ENCODE data around the gene LRRC9. TPM values are rescaled to one million over a fixed set of nuclear protein-coding genes. Genes with fewer than 3 reads are reported as not detected.

Gene LRRC9
- polyA plus RNA-seq, 1 of the 3 experiments (the other 2 are of a cell fraction): not detected

- Histone ChIP-seq H3K79me2 (ENCODE audit: insufficient read depth) (no peaks in the 10 kb centered on the region), H2AFZ (ENCODE audit: low read depth) (no peak overlapping the region), H3K4me1 (ENCODE audit: control insufficient read depth in 1 of 2, insufficient read depth in 2 of 2, low read depth in 1 of 2, low read length in 1 of 2) (no peaks in the 10 kb centered on the region), H3K4me3 (ENCODE audit: low read depth in 2 of 2, low read length in 1 of 2) (no peak overlapping the region), H4K20me1 (ENCODE audit: insufficient read depth) (no peaks in the 10 kb centered on the region), H3K36me3 (replicated peaks in 1 of 2; ENCODE audit: control insufficient read depth in 1 of 2, insufficient read depth in 2 of 2, low read length in 1 of 2) (no peaks in the 10 kb centered on the region), H3K9me2 (no peaks in the 10 kb centered on the region), H3K27me3 (ENCODE audit: insufficient read depth) (no peaks in the 10 kb centered on the region), H3F3A (replicated peaks; ENCODE audit: insufficient read depth) (no peaks in the 10 kb centered on the region), H3K9ac (no peak overlapping the region), H3K9me3 (no peaks in the 10 kb centered on the region), H3K4me2 (no peak overlapping the region), H3K27ac (ENCODE audit: low read depth in 2 of 2, low read length in 1 of 2) (no peak overlapping the region)
- no peak for DNase-seq
- TF ChIP-seq GABPA (IDR thresholded peaks at IDR 0.05; ENCODE audit: low read depth) (no peak), SIN3A (IDR thresholded peaks at IDR 0.05; ENCODE audit: borderline replicate concordance, low read depth, low read length) (no peak), FOXJ3 (CRISPR knock-in tag; IDR thresholded peaks at IDR 0.05) (no peak)
- ChIA-PET CTCF (interaction anchor here (0.7 to 1.4 kb wide), 2 partner anchors 111 to 216 kb away, joined by 3 read pairs; no protein-coding TSS in a partner anchor), POLR2A (no interaction called here)
- 38% methylated on average over 2 of the region's 2 CpGs for WGBS (ENCODE audit: low lambda C conversion rate)
Observed at GRCh38 chr14:59969319-59969718, 49.4 kb downstream of the LRRC9 start.

DNA sequence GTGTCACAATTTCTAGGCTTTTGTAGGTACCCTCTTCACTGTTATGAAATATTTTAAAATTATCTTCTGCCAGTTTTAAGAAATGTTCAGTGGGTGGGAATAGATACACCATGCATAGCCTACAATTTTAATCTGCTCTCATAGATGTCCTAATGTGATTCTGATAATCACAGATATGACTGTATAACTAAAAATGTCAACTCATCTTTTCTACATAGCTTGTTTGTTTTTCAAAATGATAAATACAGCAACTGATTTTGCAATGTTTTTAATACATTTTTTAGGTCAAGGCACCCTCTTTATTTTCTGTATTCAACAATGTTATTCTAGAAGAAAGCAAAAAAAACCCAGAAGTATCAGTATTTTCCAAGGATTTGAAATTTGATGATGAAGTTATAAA, 61.6 kb downstream of the LRRC9 start:
- Histone ChIP-seq H4K20me1 (ENCODE audit: insufficient read depth) (no peaks in the 10 kb centered on the region), H3K9me3 (no peaks in the 10 kb centered on the region), H3K27ac (ENCODE audit: low read depth in 2 of 2, low read length in 1 of 2) (no peak overlapping the region), H3K4me3 (ENCODE audit: low read depth in 2 of 2, low read length in 1 of 2) (no peak overlapping the region), H3K79me2 (ENCODE audit: insufficient read depth) (no peaks in the 10 kb centered on the region), H2AFZ (ENCODE audit: low read depth) (no peak overlapping the region), H3K36me3 (replicated peaks in 1 of 2; ENCODE audit: control insufficient read depth in 1 of 2, insufficient read depth in 2 of 2, low read length in 1 of 2) (no peaks in the 10 kb centered on the region), H3K9ac (no peak overlapping the region), H3K4me1 (ENCODE audit: control insufficient read depth in 1 of 2, insufficient read depth in 2 of 2, low read depth in 1 of 2, low read length in 1 of 2) (no peaks in the 10 kb centered on the region), H3K27me3 (ENCODE audit: insufficient read depth) (no peaks in the 10 kb centered on the region), H3K4me2 (no peak overlapping the region), H3K9me2 (no peaks in the 10 kb centered on the region), H3F3A (replicated peaks; ENCODE audit: insufficient read depth) (no peaks in the 10 kb centered on the region)
- ChIA-PET POLR2A (no interaction called here), CTCF (interaction anchor here (2.5 kb wide), 1 partner anchor 16 kb away, joined by 12 read pairs; no protein-coding TSS in a partner anchor)
- TF ChIP-seq CTCF (IDR thresholded peaks at IDR 0.05): no peak
- TF ChIP-seq USF1 (IDR thresholded peaks at IDR 0.05; ENCODE audit: borderline replicate concordance, low read depth): no peak
- TF ChIP-seq RAD21 (IDR thresholded peaks at IDR 0.05; ENCODE audit: low read length): no peak
- TF ChIP-seq, protein P1, sequence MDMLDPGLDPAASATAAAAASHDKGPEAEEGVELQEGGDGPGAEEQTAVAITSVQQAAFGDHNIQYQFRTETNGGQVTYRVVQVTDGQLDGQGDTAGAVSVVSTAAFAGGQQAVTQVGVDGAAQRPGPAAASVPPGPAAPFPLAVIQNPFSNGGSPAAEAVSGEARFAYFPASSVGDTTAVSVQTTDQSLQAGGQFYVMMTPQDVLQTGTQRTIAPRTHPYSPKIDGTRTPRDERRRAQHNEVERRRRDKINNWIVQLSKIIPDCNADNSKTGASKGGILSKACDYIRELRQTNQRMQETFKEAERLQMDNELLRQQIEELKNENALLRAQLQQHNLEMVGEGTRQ (IDR thresholded peaks at IDR 0.05; ENCODE audit: borderline replicate concordance, low read depth, low read length): no peak
- TF ChIP-seq MEF2A (IDR thresholded peaks at IDR 0.05; ENCODE audit: borderline replicate concordance, low read depth): no peak
- no peak for TF ChIP-seq RFX5 (IDR thresholded peaks at IDR 0.05; ENCODE audit: low read length)
- no peak for TF ChIP-seq YY1 (IDR thresholded peaks at IDR 0.05; ENCODE audit: low read depth)
- TF ChIP-seq CHD2 (IDR thresholded peaks at IDR 0.05; ENCODE audit: low read length, partially characterized antibody): no peak
- DNase-seq: no peak

Measured in SK-N-SH (cell line).